Testis (tissue), 3 donors: Measurements from ENCODE around the gene PVR. TPM values are rescaled to one million over a fixed set of nuclear protein-coding genes. Genes with fewer than 3 reads are reported as not detected.
"Not testable (repeated sequence)": the region's sequence is repeated elsewhere in the genome, so short reads cannot be mapped to it uniquely, and the experiment has no call there.

Source experiments
- DNase-seq: peaks from one replicate; pipeline ENCODE4 v3.0.0-alpha.2; 2019
- H3K27ac ChIP-seq, 2 donors: fragments of 200-600 bp; sonication (generic); one replicate each; pipeline ENCODE4 v1.5.1; 2019
- H3K27me3 ChIP-seq: fragments of 200-600 bp; sonication (generic); one replicate; pipeline ENCODE4 v1.5.1; 2019
- H3K36me3 ChIP-seq: fragments of 200-600 bp; sonication (generic); one replicate; pipeline ENCODE4 v1.5.1; 2017; ENCODE audit warnings: low read depth; ENCODE audit errors: missing control alignments
- H3K4me1 ChIP-seq: fragments of 200-600 bp; sonication (generic); one replicate; pipeline ENCODE4 v1.5.1; 2019
- H3K4me3 ChIP-seq, 2 donors: fragments of 200-600 bp; sonication (generic); one replicate each; pipeline ENCODE4 v1.5.1; 2017 to 2019
- H3K9me3 ChIP-seq: fragments of 200-600 bp; sonication (generic); one replicate; pipeline ENCODE4 v1.5.1; 2017
- POLR2A ChIP-seq: fragments of 450-650 bp; IDR thresholded peaks from one replicate; pipeline ENCODE4 v1.6.1; 2017; ENCODE audit warnings: antibody characterized with exemption, mild to moderate bottlenecking, moderate library complexity
- WGBS, 2 donors: methylation state at CpG; one replicate each; pipeline ENCODE4 v1.1.5; 2018; 5-methylcytosine and 5-hydroxymethylcytosine counted together
- intact Hi-C: fragments of 100-400 bp; cut with DNase I; formaldehyde crosslinking; loops from one replicate; pipeline ENCODE4 v1.15.1; 2023; ENCODE audit warnings: low total_unique reads
- polyA plus RNA-seq: library from polyadenylated mRNA; stranded (reverse); fragments of 350-450 nt; fragmentation: Illumina TruSeq; extraction: RNeasy Lipid Tissue Mini Kit (QIAGEN cat#74804); gene quantifications from one replicate; pipeline ENCODE4 v1.2.3, GENCODE V29; 2014; ENCODE audit warnings: low read depth, low replicate concordance; ENCODE audit not compliant: insufficient read depth
- total RNA-seq, 2 donors: library from RNA; depleted of rRNA; stranded (reverse); fragments of >200 nt; gene quantifications; one replicate each; pipeline ENCODE4 v1.2.3, GENCODE V29; 2016
- TF ChIP-seq, protein P1 (sequence below), 3 experiments: fragments of 450-650 bp in 2 of 3; fragments of 200-600 bp in 1 of 3; sonication (generic) in 1 of 3; IDR thresholded peaks; one replicate each; pipeline ENCODE4 v1.5.1; 2016 to 2019; ENCODE audit warnings: antibody characterized with exemption in 3 of 3, mild to moderate bottlenecking in 2 of 3, moderate library complexity in 1 of 3

Gene PVR
- total and polyA plus RNA-seq, 3 donors from 2014 or later = 29.1 to 41.1 (median 31.9) TPM

- H3K9me3 ChIP-seq = no peaks in the 10 kb centered on the region
- DNase-seq = no peak
- no peaks in the 10 kb centered on the region for H3K36me3 ChIP-seq
- peaks cover 8% of the 10 kb centered on the region for H3K4me1 ChIP-seq
- 83 to 86% methylated on average over 4 to 7 of the region's 7 CpGs for WGBS, 2 donors
- no peak overlapping the region for H3K27ac ChIP-seq
- intact Hi-C loops = no loop called here
- TF ChIP-seq, protein P1, sequence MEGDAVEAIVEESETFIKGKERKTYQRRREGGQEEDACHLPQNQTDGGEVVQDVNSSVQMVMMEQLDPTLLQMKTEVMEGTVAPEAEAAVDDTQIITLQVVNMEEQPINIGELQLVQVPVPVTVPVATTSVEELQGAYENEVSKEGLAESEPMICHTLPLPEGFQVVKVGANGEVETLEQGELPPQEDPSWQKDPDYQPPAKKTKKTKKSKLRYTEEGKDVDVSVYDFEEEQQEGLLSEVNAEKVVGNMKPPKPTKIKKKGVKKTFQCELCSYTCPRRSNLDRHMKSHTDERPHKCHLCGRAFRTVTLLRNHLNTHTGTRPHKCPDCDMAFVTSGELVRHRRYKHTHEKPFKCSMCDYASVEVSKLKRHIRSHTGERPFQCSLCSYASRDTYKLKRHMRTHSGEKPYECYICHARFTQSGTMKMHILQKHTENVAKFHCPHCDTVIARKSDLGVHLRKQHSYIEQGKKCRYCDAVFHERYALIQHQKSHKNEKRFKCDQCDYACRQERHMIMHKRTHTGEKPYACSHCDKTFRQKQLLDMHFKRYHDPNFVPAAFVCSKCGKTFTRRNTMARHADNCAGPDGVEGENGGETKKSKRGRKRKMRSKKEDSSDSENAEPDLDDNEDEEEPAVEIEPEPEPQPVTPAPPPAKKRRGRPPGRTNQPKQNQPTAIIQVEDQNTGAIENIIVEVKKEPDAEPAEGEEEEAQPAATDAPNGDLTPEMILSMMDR (IDR thresholded peaks at IDR 0.05) = no peak
- TF ChIP-seq POLR2A = no peak
- no peak overlapping the region for H3K4me3 ChIP-seq
- H3K27me3 ChIP-seq = no peaks in the 10 kb centered on the region
Observed at GRCh38 chr19:44666852-44667556, 23.3 kb downstream of the PVR start.

- Histone ChIP-seq H3K36me3 (no peaks in the 10 kb centered on the region), H3K27me3 (no peaks in the 10 kb centered on the region), H3K9me3 (no peaks in the 10 kb centered on the region), H3K27ac (no peak overlapping the region), H3K4me3 (no peak overlapping the region), H3K4me1 (no peaks in the 10 kb centered on the region)
- no peak for DNase-seq
- 78 to 90% methylated on average over 2 of the region's 2 CpGs for WGBS, 2 donors
- intact Hi-C loops = no loop called here
- TF ChIP-seq POLR2A = no peak
- TF ChIP-seq, protein P1 (IDR thresholded peaks at IDR 0.05) = no peak
Observed at GRCh38 chr19:44668985-44669764, 25.5 kb downstream of the PVR start.

- H3K27ac ChIP-seq, H3K36me3 ChIP-seq, H3K4me3 ChIP-seq, H3K9me3 ChIP-seq, H3K4me1 ChIP-seq, intact Hi-C loops, H3K27me3 ChIP-seq, DNase-seq: not testable (repeated sequence)
- WGBS, 2 donors = 94 to 96% methylated on average over 2 of the region's 2 CpGs
Observed at GRCh38 chr19:44670027-44670426, 26.3 kb downstream of the PVR start.

DNA sequence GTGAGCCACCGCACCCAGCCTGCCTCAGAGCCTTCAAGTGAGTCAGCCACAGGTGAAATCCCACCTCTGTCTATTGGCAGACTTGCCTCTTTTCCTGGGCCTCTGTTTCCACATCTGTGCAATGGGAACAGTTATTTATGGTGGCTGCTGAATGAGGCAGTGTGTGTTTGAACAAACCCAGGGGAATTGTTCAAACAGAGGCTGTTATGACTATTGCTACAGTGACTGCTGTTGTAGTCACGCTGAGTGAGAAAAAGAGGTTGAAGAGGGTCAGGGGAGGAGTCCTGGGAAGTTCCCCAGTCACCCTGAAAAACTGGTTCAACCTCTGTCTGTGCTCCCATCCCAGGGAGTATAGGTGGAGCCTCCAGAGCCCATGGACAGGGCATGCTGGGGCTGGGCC lies 27.7 kb downstream of the PVR start, which contains the start of gene CEACAM19:
TSS of gene CEACAM19 (plus strand) at position 83 of the 400 bp plus-strand sequence. CDS start 450 bp downstream, outside the sequence.
- Histone ChIP-seq H3K9me3 (no peaks in the 10 kb centered on the region), H3K36me3 (no peaks in the 10 kb centered on the region), H3K27ac (no peak within 1 kb of the TSS), H3K27me3 (no peaks in the 10 kb centered on the region), H3K4me3 (no peak within 1 kb of the TSS), H3K4me1 (no peaks in the 10 kb centered on the region)
- intact Hi-C loops = no loop called here
- WGBS, 2 donors = 75 to 93% methylated on average over 2 of the region's 2 CpGs
- DNase-seq = no peak
- no peak for TF ChIP-seq POLR2A
- TF ChIP-seq, protein P1 (IDR thresholded peaks at IDR 0.05) = no peak

DNA sequence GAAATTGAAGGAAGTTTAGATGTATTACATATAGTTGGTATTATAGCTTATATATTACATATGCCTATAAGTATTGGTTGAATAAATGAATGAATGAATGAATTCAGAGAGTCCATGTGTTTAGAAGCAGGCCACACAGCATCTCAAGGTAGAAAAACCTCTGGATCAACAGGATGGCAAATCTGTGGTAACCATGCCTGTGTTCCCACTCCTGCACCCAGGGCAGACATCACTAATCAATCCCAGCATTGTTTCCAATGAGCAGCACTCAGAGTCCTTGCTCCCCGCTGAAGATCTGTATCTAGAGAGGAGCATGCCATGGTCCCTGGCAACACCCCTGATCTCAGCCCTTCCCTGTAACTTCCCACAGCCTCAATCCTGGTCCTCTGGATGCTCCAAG lies 28.5 kb downstream of the PVR start:
- no peak overlapping the region for H3K4me3 ChIP-seq
- H3K27ac ChIP-seq = no peak overlapping the region
- H3K27me3 ChIP-seq = no peaks in the 10 kb centered on the region
- TF ChIP-seq POLR2A = no peak
- TF ChIP-seq, protein P1 (IDR thresholded peaks at IDR 0.05) = no peak
- no peaks in the 10 kb centered on the region for H3K4me1 ChIP-seq
- intact Hi-C loops = no loop called here
- no peaks in the 10 kb centered on the region for H3K36me3 ChIP-seq
- no peaks in the 10 kb centered on the region for H3K9me3 ChIP-seq
- WGBS, 2 donors = 71 to 75% methylated on average over 1 of the region's 1 CpG
- no peak for DNase-seq
